ENCODE measurements around the gene TMEM156.
"Not testable (repeated sequence)": the region's sequence is repeated elsewhere in the genome, so short reads cannot be mapped to it uniquely, and the experiment has no call there.

Gene TMEM156

DNA sequence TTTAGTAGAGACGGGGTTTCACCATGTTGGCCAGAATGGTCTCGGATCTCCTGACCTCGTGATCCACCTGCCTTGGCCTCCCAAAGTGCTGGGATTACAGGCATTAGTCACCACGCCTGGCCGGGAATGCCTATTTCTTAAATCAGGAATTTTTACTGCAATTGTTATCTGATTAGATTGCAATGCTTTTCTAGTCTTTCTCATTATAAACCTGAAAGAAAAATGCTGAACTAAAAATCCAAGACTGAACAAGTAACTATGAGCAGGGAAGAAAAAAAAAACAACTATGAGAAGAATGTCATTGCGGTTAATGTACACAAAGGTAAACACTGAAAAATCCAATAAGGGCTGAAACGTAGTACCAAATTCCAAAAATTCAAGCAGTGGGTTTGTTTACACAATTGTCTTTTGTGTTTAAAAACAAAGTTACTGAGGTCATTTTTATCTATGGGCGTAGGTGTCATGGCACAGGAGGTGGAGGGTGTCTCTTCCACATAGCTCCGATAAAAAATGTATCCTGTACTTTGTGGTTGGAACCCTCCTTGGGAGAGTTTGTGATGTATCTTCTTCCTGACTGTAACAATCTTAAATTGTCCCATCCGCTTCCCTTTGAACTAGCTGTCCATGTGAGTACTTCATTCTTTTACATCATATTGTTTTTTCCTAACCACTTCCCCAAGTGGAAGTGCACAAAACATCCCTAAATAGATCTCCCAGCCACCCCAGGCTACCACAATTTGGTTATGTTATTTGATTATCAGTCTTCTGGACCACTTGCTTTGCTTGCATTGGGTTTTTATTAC is 11.1 kb upstream of the TMEM156 start:
- no peak overlapping the region for H3K27ac ChIP-seq
- TF ChIP-seq, protein P1, sequence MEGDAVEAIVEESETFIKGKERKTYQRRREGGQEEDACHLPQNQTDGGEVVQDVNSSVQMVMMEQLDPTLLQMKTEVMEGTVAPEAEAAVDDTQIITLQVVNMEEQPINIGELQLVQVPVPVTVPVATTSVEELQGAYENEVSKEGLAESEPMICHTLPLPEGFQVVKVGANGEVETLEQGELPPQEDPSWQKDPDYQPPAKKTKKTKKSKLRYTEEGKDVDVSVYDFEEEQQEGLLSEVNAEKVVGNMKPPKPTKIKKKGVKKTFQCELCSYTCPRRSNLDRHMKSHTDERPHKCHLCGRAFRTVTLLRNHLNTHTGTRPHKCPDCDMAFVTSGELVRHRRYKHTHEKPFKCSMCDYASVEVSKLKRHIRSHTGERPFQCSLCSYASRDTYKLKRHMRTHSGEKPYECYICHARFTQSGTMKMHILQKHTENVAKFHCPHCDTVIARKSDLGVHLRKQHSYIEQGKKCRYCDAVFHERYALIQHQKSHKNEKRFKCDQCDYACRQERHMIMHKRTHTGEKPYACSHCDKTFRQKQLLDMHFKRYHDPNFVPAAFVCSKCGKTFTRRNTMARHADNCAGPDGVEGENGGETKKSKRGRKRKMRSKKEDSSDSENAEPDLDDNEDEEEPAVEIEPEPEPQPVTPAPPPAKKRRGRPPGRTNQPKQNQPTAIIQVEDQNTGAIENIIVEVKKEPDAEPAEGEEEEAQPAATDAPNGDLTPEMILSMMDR (IDR thresholded peaks at IDR 0.05): no peak
- no peak for TF ChIP-seq ZFX (IDR thresholded peaks at IDR 0.05; ENCODE audit: borderline replicate concordance)

DNA sequence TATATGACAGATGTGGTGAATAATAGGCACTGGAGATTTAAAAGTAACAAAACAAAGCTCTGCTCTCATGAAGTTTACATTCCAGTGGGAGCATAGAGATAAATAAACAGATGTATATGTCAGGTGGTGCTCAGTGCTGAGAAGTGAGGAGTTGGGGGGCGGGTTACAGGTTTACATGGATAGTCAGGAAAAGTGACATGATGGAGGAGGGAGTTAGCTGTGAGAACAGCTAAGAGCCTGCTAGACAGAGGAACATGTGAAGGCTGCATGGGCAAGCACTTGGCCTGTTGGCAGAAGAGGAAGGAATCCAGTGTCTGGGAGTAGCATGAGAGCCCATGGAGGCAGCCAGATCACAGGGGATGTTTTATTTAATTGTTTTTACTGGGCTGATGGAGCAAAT is 10.2 kb upstream of the TMEM156 start:
- TF ChIP-seq, protein P1 (IDR thresholded peaks at IDR 0.05): no peak
- no peak for TF ChIP-seq ZFX (IDR thresholded peaks at IDR 0.05; ENCODE audit: borderline replicate concordance)
- H3K27ac ChIP-seq: no peak overlapping the region

DNA sequence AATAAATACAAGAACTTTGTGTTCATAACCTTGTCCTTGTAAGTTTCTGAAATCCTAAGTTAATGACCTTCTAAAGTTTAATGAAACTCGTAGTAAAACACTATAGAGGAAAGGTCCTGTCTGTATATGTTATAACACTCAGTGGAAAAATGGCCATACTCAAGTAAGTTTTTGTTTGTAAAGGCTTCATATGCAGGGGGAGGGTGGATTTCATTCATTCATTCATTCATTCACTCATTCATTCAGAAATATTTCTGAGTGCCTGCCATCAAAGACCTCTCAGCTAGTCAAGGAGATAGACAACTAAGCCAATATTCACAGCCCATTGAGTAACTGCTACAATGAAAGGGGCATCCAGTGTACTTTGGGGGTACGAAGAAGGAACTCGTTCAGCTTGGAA is 6.9 kb upstream of the TMEM156 start:
- TF ChIP-seq, protein P1 (IDR thresholded peaks at IDR 0.05): no peak
- no peak for TF ChIP-seq ZFX (IDR thresholded peaks at IDR 0.05; ENCODE audit: borderline replicate concordance)
- H3K27ac ChIP-seq: no peak overlapping the region

DNA sequence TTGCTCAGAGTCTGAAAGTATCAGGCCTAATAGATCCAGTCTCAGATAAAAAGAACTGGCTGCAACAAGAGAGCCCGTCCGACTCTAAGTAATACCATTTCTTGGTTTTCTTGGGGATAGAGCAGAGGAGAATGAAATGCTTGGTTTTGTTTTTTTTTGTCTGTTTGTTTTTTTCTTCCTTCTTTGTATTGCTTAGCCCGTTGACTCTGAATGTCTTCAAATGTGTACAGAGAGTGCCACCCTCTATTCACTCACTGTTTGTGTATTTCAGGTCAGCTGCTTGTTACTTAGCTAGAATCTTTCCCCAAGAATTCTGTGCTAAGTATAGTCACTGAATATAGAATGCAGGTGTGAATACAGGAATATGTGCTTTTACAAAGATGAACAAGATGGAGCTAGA is 5.7 kb upstream of the TMEM156 start:
- no peak overlapping the region for H3K27ac ChIP-seq
- no peak for TF ChIP-seq ZFX (IDR thresholded peaks at IDR 0.05; ENCODE audit: borderline replicate concordance)
- TF ChIP-seq, protein P1 (IDR thresholded peaks at IDR 0.05): no peak

DNA sequence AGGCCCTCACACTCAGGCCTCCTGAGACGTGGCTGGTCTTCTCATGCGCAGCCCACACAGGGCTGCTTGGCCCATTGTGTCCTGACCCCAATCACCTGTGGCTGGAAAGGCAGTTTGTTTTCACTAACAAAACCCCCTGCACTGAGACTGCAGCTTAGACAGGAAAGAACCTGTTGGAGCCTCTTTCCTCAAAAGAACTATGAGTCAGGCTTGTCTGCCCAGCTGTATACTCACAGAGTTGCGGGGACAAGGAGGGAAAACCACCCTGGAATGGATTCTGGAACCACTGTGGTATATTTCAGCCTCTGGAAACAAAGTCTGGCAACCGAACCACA is 5.2 kb upstream of the TMEM156 start:
- no peak for TF ChIP-seq ZFX (IDR thresholded peaks at IDR 0.05; ENCODE audit: borderline replicate concordance)
- no peak overlapping the region for H3K27ac ChIP-seq

DNA sequence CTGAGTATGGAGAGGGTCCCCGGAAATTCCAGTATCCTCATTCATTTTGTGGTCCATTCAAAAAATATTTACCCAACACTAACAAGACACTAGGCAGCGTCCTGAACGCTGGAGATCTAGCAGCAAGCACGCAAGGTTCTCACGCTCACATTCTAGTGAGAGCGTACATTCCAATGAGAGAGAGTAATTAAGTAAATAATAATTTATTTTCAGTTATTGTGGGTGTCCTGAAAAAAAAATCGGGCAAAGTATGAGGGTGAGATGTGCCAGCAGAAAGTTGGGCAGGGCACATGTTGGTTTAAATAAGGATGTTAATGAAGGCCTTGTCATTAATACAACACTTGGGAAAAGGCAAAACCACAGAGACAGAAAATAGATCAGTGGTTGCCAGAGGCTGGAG is 4.0 kb upstream of the TMEM156 start:
- TF ChIP-seq, protein P1 (IDR thresholded peaks at IDR 0.05): no peak
- TF ChIP-seq ZFX (IDR thresholded peaks at IDR 0.05; ENCODE audit: borderline replicate concordance): no peak

DNA sequence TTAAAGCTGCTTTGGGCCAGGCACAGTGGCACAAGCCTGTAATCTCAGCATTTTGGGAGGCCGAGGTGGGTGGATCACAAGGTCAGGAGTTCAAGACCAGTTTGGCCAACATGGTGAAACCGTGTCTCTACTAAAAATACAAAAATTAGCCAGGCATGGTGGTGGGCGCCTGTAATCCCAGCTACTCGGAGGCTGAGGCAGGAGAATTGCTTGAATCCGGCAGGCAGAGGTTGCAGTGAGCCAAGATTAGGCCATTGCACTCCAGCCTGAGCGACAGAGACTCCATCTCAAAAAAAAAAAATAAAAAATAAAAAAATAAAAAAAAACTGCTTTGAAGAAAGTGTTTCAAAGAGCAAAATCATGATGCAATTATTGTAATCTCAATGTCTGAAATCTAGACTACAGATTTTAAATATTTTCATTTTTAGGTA is 604 bp downstream of the TMEM156 start:
- not testable (repeated sequence) for H3K27ac ChIP-seq

More for the DNA sequence above, 4.0 kb upstream of the TMEM156 start:
- no peak overlapping the region for H3K27ac ChIP-seq

DNA sequence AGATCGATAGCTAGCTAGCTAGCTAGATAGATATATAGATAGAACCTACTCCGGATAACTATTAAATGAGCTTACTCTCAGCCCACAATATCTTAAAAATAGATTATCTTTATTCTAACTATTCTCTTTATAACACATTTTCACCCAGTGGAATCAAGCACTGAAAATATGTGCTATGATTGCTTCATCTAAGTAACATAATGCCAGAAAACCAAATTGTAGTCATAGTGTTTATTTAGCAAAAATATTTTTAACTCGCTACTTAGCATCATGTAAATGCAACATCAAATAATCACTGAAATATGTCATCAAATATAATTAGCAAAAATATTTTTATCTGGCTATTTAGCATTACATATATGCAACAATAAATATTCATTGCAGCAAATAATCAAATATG is 1.5 kb downstream of the TMEM156 start:
- H3K27ac ChIP-seq: no peak overlapping the region
- TF ChIP-seq, protein P1 (IDR thresholded peaks at IDR 0.05): no peak
- TF ChIP-seq ZFX (IDR thresholded peaks at IDR 0.05; ENCODE audit: borderline replicate concordance): no peak
